GM12873 (cell line): ENCODE data around the gene CERKL.

ENCODE experiments used
- TF ChIP-seq, protein P1 (sequence below): IDR thresholded peaks from 2 replicates; pipeline ENCODE4 v1.5.1; 2012; ENCODE audit warnings: low read depth, mild to moderate bottlenecking, moderate library complexity, low read length, control low read depth; ENCODE audit not compliant: insufficient read depth; ENCODE audit errors: missing control alignments

The CERKL gene

DNA sequence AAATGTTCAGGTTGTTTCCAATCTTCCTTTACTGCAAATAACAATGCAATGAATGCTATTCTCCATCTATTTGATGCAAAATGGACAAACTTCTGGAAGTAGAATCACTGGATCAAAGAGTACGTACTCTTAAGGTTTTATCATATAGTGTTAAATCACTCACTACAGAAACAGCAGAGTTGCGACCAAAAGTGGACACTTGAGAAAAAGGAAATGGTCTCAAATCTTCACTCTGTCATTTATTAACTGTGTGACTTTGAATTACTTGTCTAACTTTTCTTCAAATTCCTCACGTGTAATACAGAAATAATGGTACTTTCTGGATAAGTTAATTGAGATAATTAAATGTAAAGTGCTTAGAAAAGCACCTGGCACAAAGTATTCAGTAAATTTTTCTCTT, 78.1 kb downstream of the CERKL start:
- TF ChIP-seq, protein P1, sequence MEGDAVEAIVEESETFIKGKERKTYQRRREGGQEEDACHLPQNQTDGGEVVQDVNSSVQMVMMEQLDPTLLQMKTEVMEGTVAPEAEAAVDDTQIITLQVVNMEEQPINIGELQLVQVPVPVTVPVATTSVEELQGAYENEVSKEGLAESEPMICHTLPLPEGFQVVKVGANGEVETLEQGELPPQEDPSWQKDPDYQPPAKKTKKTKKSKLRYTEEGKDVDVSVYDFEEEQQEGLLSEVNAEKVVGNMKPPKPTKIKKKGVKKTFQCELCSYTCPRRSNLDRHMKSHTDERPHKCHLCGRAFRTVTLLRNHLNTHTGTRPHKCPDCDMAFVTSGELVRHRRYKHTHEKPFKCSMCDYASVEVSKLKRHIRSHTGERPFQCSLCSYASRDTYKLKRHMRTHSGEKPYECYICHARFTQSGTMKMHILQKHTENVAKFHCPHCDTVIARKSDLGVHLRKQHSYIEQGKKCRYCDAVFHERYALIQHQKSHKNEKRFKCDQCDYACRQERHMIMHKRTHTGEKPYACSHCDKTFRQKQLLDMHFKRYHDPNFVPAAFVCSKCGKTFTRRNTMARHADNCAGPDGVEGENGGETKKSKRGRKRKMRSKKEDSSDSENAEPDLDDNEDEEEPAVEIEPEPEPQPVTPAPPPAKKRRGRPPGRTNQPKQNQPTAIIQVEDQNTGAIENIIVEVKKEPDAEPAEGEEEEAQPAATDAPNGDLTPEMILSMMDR: no peak

DNA sequence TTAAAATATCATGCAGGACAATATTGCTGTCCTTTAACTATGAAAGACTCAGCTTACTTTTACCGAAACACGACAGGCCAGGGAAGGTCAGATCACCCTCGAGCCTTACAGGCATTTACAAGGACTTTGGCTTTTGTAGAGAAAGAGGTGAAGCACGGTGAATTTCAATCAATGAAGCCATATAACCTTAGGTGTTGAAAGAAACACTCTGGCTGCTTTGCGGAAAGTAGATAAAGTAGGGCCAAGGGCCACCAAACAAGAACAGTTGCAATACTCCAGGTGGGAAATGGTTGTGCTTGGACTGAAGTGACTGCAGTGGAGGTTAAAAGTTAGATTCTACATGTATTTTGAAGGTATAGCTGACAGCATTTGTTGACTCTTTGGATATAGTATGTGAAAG, 80.5 kb downstream of the CERKL start:
- TF ChIP-seq, protein P1: no peak

DNA sequence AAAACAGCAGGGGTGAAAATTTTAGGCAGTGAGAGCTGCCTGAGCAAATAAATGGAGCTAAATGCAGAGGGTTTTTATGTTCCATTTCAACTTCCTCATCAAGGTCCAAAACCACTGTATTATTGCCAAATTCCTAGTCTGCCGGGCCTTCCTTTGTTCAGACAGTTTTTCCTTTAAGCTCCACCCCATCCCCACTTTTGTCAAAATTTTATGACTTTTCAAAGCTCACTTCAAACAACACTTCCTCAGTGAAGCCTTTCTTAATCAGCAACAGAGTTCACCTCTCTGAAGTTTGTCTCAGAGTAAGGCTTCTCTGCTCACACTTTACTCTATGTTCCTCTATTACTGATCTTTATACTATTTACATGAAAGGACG, 81.3 kb downstream of the CERKL start:
- TF ChIP-seq, protein P1: no peak

DNA sequence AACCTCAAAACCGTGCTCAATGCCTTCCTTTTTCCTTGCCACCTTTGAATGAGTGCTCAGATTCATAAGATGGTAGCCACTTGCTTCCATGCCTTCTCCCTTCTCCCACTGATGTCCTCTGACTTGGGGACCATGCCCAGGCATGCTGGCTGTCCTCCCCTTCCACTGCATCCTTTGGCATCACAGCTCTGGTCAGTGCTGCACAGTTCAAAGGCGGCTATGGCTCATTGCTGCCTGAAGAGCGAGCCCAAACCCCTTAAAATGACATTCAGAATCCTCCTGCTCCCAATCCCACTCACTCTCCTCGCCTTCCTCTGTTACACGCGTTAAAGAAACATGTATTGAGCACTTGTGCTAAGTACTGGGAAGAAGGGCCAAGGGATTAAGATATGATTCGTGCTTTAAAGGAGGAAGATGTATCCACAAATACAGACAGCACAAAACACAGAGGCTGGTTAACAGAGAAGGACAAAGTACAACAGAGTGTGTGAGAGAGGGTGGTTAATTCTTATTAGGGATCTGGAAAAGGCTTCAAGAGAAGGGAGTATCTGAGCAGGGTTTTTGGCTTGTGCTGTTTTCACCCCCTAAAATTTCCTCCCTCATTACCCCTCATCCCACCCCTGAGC, 81.8 kb downstream of the CERKL start:
- TF ChIP-seq, protein P1: no peak

DNA sequence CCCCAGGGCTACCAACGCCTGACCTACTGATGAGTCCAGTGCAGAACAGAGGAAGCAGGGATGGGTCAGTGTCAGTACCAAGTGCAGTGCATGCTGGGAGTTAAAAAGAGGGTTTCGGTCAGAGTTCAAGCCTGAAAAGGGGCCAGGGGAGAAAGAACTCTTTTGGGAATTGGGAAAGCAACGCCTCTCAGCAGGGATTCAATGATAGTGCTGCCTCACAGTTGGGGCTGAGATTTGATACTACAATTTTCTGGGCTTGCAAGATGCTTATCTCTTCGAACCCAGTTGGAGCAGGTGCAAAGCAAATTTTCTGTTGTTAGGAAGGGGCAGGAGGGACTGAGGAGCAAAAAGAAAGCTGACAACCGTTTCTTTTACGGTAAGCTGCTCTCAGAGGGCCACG, 82.6 kb downstream of the CERKL start:
- TF ChIP-seq, protein P1: no peak

DNA sequence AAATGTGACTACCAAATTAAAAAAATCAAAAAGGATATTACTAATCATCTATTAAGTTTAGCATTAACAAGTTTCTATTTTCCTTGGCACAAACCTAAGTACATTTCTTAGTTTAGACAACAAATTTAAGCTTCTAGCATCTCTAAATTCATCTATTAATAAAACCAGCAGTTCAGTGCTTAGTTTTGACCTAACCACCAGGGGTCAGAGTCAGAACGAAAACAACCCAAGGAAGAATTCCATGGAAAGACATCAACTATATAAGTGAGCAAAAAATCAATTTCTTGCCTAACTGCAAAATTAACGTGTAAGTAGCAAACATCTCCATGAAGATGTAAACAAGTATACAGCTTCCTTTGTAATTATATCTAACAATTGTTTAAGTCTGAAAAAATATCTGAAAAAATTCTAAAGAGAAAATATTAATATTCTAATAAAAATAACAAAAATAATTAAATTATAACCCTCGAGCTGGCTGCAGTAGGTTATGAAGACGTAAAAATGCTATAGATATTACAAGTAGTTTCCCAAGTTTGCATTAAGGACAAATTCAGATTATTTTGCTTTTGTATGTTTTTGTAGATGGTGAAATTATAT, 83.7 kb downstream of the CERKL start:
- TF ChIP-seq, protein P1: peak; percentile 35

DNA sequence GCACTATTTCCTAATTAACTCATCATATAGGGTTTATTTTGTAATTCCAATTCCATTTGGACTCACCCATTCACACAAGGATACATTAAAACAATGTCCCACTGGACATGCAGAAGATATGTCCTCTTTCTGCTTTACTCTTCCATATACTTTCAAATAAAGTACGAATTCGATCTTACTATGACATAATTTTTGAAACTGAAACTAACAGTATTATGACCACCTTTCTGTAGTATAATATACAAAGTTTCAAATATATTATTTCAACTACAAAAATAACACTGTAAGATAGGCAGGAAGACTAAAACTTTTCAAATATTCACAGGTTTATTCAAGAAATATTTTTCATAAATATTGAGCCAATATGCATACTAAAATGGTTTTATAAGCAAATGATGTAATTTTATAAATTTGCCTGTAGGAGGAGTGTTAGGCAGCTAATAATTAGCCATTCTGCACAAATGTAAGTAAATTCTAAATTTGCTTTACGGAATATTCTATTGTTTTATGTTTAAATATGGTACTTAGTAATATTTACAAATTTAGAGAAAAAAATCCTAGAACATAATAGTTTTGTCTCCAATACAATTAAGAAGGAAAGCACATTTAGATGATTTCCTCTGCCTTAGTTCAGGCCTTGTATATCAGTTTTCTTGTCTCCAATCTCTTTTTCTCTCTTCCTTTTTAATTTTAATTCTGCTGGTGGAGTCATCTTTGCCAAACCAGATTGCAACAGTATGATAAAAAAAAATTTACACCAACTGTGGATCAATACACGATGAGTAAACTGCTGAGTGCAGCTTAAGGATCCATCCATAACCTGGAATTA, 85.9 kb downstream of the CERKL start:
- TF ChIP-seq, protein P1: no peak
